Testis (tissue), 3 donors: ENCODE measurements around the gene CEP70. TPM values are rescaled to one million over a fixed set of nuclear protein-coding genes. Genes with fewer than 3 reads are reported as not detected.

Source experiments
- DNase-seq: peaks from one replicate; pipeline ENCODE4 v3.0.0-alpha.2; 2019
- H3K27ac ChIP-seq, 2 donors: fragments of 200-600 bp; sonication (generic); one replicate each; pipeline ENCODE4 v1.5.1; 2019
- H3K27me3 ChIP-seq: fragments of 200-600 bp; sonication (generic); one replicate; pipeline ENCODE4 v1.5.1; 2019
- H3K36me3 ChIP-seq: fragments of 200-600 bp; sonication (generic); one replicate; pipeline ENCODE4 v1.5.1; 2017; ENCODE audit warnings: low read depth; ENCODE audit errors: missing control alignments
- H3K4me1 ChIP-seq: fragments of 200-600 bp; sonication (generic); one replicate; pipeline ENCODE4 v1.5.1; 2019
- H3K4me3 ChIP-seq, 2 donors: fragments of 200-600 bp; sonication (generic); one replicate each; pipeline ENCODE4 v1.5.1; 2017 to 2019
- H3K9me3 ChIP-seq: fragments of 200-600 bp; sonication (generic); one replicate; pipeline ENCODE4 v1.5.1; 2017
- POLR2A ChIP-seq: fragments of 450-650 bp; IDR thresholded peaks from one replicate; pipeline ENCODE4 v1.6.1; 2017; ENCODE audit warnings: antibody characterized with exemption, mild to moderate bottlenecking, moderate library complexity
- WGBS, 2 donors: methylation state at CpG; one replicate each; pipeline ENCODE4 v1.1.5; 2018; 5-methylcytosine and 5-hydroxymethylcytosine counted together
- intact Hi-C: fragments of 100-400 bp; cut with DNase I; formaldehyde crosslinking; loops from one replicate; pipeline ENCODE4 v1.15.1; 2023; ENCODE audit warnings: low total_unique reads
- polyA plus RNA-seq: library from polyadenylated mRNA; stranded (reverse); fragments of 350-450 nt; fragmentation: Illumina TruSeq; extraction: RNeasy Lipid Tissue Mini Kit (QIAGEN cat#74804); gene quantifications from one replicate; pipeline ENCODE4 v1.2.3, GENCODE V29; 2014; ENCODE audit warnings: low read depth, low replicate concordance; ENCODE audit not compliant: insufficient read depth
- total RNA-seq, 2 donors: library from RNA; depleted of rRNA; stranded (reverse); fragments of >200 nt; gene quantifications; one replicate each; pipeline ENCODE4 v1.2.3, GENCODE V29; 2016
- TF ChIP-seq, protein P1 (sequence below), 3 experiments: fragments of 450-650 bp in 2 of 3; fragments of 200-600 bp in 1 of 3; sonication (generic) in 1 of 3; IDR thresholded peaks; one replicate each; pipeline ENCODE4 v1.5.1; 2016 to 2019; ENCODE audit warnings: antibody characterized with exemption in 3 of 3, mild to moderate bottlenecking in 2 of 3, moderate library complexity in 1 of 3

Gene CEP70
- total and polyA plus RNA-seq, 3 donors from 2014 or later = 37.4 to 66.6 (median 61.4) TPM

- DNase-seq = no peak
- 88% methylated on average over 4 to 6 of the region's 6 CpGs for WGBS, 2 donors
- intact Hi-C loops = no loop called here
- TF ChIP-seq, protein P1, sequence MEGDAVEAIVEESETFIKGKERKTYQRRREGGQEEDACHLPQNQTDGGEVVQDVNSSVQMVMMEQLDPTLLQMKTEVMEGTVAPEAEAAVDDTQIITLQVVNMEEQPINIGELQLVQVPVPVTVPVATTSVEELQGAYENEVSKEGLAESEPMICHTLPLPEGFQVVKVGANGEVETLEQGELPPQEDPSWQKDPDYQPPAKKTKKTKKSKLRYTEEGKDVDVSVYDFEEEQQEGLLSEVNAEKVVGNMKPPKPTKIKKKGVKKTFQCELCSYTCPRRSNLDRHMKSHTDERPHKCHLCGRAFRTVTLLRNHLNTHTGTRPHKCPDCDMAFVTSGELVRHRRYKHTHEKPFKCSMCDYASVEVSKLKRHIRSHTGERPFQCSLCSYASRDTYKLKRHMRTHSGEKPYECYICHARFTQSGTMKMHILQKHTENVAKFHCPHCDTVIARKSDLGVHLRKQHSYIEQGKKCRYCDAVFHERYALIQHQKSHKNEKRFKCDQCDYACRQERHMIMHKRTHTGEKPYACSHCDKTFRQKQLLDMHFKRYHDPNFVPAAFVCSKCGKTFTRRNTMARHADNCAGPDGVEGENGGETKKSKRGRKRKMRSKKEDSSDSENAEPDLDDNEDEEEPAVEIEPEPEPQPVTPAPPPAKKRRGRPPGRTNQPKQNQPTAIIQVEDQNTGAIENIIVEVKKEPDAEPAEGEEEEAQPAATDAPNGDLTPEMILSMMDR (IDR thresholded peaks at IDR 0.05) = no peak
- TF ChIP-seq POLR2A = no peak
- no peaks in the 10 kb centered on the region for H3K9me3 ChIP-seq
- no peak overlapping the region for H3K4me3 ChIP-seq
- no peaks in the 10 kb centered on the region for H3K36me3 ChIP-seq
- H3K27ac ChIP-seq = no peak overlapping the region
- no peaks in the 10 kb centered on the region for H3K4me1 ChIP-seq
- no peaks in the 10 kb centered on the region for H3K27me3 ChIP-seq
Observed at GRCh38 chr3:138450704-138451424, 143.2 kb downstream of the CEP70 start.

- H3K9me3 ChIP-seq = no peaks in the 10 kb centered on the region
- H3K36me3 ChIP-seq = no peaks in the 10 kb centered on the region
- TF ChIP-seq POLR2A = no peak
- TF ChIP-seq, protein P1 (IDR thresholded peaks at IDR 0.05) = no peak
- no peak for DNase-seq
- intact Hi-C loops = no loop called here
- H3K4me3 ChIP-seq = no peak overlapping the region
- H3K27me3 ChIP-seq = no peaks in the 10 kb centered on the region
- H3K4me1 ChIP-seq = no peaks in the 10 kb centered on the region
- WGBS, 2 donors = 88 to 95% methylated on average over 7 of the region's 7 CpGs
- H3K27ac ChIP-seq = no peak overlapping the region
Observed at GRCh38 chr3:138450181-138450580, 143.9 kb downstream of the CEP70 start.

GRCh38 chr3:138449490-138449889, 144.6 kb downstream of the CEP70 start:
- no peak for DNase-seq
- Histone ChIP-seq H3K4me1 (no peaks in the 10 kb centered on the region), H3K27me3 (no peaks in the 10 kb centered on the region), H3K27ac (no peak overlapping the region), H3K36me3 (no peaks in the 10 kb centered on the region), H3K4me3 (no peak overlapping the region), H3K9me3 (no peaks in the 10 kb centered on the region)
- no peak for TF ChIP-seq POLR2A
- TF ChIP-seq, protein P1 (IDR thresholded peaks at IDR 0.05) = no peak
- 87 to 92% methylated on average over 3 of the region's 3 CpGs for WGBS, 2 donors
- intact Hi-C loops = no loop called here

GRCh38 chr3:138448631-138449030, 145.4 kb downstream of the CEP70 start:
- no peak for DNase-seq
- no peak overlapping the region for H3K4me3 ChIP-seq
- intact Hi-C loops = no loop called here
- H3K27ac ChIP-seq = no peak overlapping the region
- no peaks in the 10 kb centered on the region for H3K36me3 ChIP-seq
- H3K9me3 ChIP-seq = no peaks in the 10 kb centered on the region
- WGBS, 2 donors = 90 to 92% methylated on average over 3 of the region's 3 CpGs
- no peaks in the 10 kb centered on the region for H3K27me3 ChIP-seq
- H3K4me1 ChIP-seq = no peaks in the 10 kb centered on the region
- TF ChIP-seq, protein P1 (IDR thresholded peaks at IDR 0.05) = no peak
- TF ChIP-seq POLR2A = no peak

DNA sequence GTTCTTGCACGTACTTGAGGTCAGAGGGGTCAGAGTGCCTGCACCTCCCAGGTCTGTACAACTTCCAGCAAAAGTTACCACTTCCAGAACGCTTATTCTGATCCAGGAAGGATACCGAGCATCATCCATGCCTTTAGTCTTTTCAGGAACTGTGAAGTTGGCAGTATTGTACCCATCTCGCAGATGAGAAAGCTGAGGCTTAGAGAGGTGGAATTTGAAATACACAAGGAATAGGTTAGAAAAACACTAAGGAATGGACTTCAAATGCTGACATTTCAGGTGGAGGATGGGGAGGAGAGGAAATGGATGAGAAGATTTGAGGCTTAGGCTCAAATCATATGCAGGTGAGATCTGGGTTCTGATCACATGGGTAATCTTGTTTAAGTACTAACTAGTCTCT, 148.4 kb downstream of the CEP70 start:
- Histone ChIP-seq H3K4me3 (no peak overlapping the region), H3K4me1 (no peaks in the 10 kb centered on the region), H3K27me3 (no peaks in the 10 kb centered on the region), H3K27ac (no peak overlapping the region), H3K9me3 (no peaks in the 10 kb centered on the region), H3K36me3 (no peaks in the 10 kb centered on the region)
- 79 to 89% methylated on average over 4 of the region's 4 CpGs for WGBS, 2 donors
- TF ChIP-seq, protein P1 (IDR thresholded peaks at IDR 0.05) = no peak
- no peak for TF ChIP-seq POLR2A
- intact Hi-C loops = no loop called here
- no peak for DNase-seq
